Activated naive CD4-positive, alpha-beta T cell treated with Interleukin-2 at 50 U/mL for 16 hours (primary cell): ENCODE results near the gene HSPBP1.

Experiments
- DNase-seq: peaks from one replicate; pipeline ENCODE4 v3.0.0-alpha.2; 2020

HSPBP1 gene

GRCh38 chr19:55253842-55254624 lies 25.9 kb downstream of the HSPBP1 start:
- peak; percentile 64 for DNase-seq

DNA sequence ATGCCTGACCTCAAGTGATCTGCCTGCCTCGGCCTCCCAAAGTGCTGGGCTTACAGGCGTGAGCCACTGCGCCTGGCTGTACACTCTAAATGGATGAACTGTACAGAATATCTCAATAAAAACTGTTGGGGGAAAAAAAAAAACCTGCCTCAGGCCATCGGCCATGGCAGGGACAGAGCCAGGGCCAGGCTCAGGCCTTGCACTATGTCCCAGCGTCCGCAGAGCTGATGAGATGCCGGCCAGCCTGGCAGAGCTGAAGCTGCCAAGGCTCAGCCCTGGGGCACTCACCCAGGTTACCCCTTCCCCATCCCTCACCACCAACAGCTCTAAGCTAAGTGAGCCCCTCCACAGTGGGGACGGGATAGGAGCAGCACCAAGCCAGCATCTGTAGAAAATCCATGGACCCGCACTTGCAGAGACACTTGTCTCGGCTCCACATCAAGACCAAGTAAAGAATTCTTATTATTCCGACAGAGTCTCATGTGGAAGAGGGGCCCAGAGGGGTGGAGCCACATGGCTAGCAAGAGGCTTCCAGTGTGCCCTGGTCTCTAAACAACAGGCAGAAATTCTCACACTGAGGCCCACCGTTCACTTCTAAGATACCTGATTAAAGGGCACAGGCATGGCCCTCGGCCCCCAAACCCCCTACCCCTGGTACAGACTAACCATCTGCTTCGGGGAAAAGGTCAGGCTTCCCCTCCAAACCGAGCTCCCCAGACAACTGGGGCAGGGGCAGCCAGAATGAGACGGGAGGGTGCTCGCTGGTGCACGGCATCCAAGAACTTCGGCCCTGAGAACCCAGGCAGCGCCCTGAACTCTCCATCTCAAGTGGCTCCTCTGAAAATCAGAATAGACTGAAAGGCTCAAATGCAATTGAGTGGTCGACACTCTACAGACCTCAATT lies 26.9 kb downstream of the HSPBP1 start:
- DNase-seq: no peak

DNA sequence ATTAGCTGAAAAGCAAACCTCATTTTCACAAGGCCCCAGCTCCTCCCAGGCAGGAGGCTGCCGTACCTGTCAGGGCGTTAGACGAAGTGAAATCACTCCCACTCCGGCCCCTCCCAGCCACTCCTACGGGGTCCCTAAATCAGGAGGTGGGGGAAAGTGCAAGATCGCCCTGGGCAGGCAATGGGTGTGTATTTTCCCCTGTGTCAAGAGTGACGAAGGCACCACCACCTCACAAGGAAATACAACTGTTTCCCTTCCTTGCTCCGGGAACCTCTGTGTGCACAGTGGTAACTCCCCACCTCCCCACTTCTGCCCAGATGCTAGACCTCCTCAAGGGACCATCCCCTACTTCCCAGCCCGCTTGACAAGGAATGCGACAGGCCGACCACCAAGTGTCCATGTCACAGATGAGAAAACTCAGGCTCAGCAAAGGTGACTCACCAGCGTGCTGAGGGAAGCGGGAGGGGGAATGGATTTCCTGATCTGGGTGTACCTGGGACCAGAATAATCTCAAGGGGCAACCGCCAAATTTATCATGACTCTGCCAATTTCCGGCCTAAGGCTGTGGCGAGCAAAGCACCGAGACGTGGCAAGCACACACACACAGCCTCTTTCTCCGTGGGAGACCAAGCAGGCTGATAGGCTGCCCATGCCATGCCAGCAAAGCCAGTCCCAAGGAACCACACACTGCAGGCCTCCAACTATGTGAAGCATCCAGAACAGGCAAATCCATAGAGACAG lies 28.4 kb downstream of the HSPBP1 start:
- peak; percentile 54 for DNase-seq

- no peak for DNase-seq
These were observed 29.5 kb downstream of the HSPBP1 start for GRCh38 chr19:55250262-55251036.

DNA sequence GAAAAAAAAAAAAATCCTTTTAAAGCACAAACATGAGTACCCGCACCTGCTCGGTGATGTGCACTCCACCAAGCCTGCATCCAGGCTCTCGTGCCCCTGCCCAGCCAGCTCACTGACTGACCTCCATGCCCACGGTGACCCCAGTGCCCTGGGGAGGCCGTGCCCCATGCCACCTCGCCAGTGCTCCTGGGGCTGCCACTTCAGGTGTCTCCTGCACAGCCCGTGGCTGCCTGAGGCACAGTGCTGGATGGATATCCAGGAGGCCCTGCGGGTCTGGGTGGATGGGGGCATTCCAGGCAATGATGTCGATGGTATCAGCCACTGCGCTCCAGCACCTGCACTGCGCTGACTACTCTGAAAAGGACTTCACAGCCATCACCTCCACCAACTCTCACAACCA lies 30.1 kb downstream of the HSPBP1 start:
- DNase-seq: no peak

DNA sequence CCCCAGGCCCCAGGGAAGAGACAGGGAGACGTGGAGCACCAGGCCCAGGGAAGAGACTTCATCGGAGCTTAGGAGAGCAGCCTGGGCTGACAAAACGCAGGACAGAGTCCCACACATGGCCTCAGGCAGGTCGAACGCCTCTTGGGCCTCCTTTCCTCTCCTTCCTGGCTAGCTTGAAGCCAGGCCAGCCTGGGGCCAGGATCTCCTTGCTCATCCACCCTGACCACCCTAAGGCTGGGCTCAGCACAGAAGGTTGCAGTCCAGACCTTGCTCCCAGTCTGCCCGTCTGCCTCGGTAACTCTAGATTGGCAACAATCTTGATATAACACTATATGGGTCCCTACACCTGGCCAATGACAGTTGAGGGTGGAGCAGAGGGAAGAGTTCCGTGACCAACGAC lies 31.2 kb downstream of the HSPBP1 start:
- no peak for DNase-seq

GRCh38 chr19:55248166-55248675 lies 31.7 kb downstream of the HSPBP1 start:
- DNase-seq: no peak

- DNase-seq: no peak
These were observed 32.2 kb downstream of the HSPBP1 start for GRCh38 chr19:55247621-55248099.

DNA sequence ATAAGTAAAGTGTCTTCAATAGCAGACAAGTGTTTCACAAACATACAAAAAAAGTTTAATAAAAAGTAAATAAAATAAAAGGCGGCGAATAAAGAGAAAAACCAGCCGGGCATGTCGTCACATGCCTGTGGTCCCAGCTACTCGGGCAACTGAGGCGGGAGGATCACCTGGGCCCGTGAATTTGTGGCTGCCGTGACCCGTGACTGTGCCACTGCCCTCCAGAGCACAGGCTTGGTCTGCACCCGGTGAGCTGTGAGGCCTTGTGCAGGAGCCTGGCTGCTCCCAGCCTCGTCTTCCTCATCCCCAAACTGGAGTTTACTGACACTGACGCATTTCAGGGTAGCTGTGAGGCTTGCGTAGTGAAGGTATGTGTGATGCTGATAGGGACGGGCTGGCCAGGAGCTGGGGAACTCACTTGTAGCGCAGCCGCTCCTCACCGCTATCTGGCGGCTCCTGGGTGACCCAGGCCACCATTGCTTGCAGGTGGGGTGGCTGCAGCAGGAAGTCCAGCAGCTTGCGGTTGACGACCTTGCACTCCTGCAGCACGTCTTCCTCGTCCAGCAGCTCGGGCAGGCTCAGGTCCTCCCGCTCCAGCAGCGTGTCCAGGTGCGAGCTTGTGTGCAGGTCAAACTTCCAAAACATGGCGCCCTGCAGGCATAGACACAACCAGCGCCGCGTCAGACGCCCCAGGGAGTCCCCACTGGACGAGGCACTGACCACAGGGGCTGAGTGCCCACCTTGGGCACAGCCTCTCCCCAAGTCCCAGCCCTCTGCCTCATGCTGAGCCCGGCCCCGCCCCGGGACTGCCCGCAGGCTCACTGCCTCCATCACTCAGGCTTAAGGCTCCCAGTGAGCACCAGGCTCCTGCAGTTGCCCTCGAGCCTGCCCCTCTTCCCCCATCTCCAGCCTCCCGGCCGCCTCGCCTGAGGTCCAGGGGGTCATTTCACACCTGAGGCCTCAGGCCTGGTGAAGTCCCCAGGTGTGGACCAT lies 33.2 kb downstream of the HSPBP1 start:
- DNase-seq: no peak

GRCh38 chr19:55245236-55245904 lies 34.5 kb downstream of the HSPBP1 start:
- no peak for DNase-seq

DNA sequence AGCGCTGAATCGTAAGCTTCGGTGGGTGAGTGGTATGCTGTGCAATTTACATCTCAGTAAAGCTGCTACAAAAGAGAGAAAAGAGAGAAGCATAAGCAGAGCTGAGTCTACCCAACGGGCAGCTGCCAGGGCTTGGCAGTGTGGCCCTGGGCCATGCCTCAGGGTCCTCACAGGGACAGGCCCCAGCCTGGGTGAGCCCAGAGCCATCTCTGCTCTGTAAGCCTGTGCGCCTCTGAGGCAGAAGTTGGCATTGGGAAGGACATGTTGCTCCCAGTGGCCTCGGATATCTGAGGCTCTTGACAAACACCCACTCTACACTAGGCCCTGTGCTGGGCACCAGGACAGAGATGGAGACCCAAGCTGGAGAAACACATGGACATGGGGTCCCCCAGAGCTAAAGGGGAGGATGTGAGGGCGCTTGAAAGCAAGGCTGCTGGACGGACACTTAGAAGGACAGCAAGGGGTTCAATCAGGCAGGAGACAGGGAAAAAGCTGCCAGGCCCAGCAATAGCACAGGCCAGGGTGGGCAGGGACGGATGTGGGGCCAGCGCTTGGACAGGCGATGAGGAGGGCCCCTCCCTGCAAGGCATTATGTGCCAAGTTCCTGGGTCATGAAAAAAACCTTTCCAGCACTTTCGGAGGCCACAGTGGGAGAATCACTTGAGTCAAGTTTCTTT lies 35.8 kb downstream of the HSPBP1 start:
- DNase-seq: no peak

DNA sequence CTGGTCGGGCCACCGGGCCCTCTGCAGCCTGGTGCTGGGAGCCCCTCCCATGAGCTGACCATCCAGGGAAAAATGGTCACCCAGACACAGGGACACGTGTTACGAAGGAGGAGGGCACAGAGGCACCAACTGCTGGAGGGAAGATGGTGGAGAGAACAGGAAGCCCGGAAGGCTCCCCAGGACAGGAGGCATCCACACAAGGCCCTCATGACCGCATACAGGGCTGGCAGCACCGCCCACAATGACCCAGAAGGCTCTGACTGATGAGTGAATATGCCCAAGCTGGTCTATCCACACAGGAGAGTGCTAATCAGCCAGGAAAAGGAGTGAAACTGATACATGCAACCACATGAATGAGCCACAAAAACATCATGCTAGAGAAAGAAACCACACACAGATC lies 37.4 kb downstream of the HSPBP1 start:
- no peak for DNase-seq

DNA sequence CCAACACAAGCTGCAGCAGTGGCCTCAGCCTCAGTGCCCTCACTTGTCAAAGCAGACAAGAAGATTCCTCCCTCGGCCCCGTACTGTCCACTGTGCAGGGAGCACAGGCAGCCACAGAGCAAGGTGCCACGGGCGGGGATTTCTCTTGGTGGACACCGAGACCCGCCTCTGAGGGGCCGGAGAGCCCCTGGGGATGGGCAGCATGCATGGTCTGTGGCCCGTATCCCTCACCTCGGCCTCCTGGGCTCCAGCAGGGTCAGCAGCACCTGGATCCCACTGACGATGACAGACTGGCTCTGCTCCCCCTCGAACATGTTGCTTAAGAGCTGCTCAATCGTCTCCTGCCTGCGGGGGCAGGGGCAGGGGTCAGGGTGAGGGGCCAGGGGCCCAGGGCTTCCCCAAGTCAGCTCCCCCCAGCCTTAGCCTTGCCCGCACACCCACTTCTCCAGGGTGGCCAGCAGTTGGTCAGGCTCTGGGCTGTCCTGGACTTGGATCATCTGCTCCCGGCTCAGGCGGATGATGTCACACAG lies 37.9 kb downstream of the HSPBP1 start:
- no peak for DNase-seq

DNA sequence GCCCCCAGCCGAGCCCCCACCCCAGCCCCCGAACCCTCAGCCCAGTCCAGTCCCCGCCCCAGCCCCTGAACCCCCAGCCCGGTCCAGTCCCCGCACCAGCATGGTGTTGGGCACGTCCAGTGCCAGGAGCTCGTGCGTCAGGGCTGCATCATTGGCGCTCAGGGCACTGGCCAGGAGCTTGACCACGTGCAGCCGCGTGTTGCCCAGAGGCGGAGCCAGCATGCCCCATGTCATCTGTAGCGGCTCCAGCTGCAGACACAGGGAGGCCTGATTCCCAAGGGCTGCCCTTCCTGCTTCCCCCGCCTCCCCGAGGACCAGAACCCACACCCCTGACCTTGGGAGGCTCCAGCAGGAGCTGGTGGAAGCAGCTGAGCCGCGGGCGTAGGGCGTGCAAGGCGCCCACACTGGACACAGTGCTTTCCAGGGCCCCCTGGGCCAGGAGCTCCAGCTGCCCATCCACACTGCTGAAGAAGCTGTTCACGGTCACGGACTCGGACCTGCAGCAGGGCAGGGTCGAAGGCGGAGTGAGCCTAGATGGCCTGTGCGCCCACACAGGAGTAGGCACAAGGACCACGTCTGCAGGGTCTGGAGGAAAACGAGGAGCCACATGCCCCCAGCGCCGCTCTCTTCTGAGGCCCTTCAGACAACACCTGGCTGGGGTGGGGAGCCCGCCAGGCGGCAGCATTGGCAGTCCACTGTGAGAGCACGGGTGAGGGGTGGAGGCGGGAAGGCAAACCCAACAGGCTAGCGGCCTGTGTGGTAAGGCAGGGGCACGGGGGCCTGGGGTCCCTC lies 38.6 kb downstream of the HSPBP1 start:
- DNase-seq: no peak

DNA sequence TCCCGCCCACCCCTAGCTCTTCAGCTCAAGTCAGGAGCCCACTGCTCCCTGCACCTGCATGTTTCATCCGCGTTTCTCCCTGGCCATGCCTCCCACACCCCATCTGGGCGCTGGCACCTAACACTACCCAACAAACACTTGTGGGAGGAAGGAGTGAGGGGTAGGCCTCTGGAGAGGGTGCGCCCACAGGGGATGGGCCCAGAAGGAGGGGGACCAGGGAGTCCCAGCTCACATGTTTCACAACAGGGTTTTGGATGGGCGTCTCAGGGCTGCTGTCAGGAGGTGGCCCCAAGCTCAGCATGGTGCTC lies 39.2 kb downstream of the HSPBP1 start:
- DNase-seq: no peak

DNA sequence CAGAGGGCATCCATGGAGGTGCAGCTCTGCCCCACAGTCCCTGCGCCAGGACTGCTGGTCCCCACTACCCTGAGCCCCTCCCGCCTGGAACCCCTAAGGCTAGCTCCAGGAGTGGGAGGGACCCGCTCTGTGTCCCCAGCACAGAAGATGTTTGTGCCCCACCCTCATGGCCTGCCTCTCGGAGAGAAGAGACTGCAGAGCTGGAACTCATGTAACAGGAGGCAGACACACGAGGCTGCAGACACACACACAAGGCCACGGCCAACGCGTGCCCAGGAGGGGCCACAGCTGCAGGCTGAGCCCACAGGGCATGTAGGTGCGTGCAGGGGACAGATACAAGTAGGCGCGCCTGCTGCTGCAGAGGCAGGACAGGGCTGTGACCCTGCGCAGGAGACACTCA lies 40.9 kb downstream of the HSPBP1 start:
- DNase-seq: no peak

- no peak for DNase-seq
These were observed 41.9 kb downstream of the HSPBP1 start for GRCh38 chr19:55238030-55238429.

DNA sequence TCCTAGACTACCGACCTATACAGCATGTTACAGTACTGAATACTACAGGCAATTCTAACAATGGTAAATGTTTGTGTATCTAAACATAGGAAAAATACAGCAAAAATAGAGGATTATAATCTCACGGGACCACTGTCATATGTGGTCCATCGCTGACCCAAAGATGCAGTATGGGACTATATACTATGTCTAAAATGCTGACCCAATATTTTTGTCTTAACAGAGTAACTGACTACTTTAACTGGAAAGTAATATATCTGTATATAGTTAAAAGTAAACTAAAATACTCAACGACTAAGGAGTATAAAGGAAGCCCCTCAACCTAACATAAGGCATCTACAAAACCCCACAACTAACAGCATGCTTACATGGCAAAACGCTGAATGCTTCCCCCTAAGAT lies 46.9 kb downstream of the HSPBP1 start:
- no peak for DNase-seq

- DNase-seq: no peak
These were observed 47.7 kb downstream of the HSPBP1 start for GRCh38 chr19:55232286-55232602.
